ENCODE data around the gene KLF13.

Gene KLF13

GRCh38 chr15:31326156-31326874 is at the start of gene KLF13:
Gene KLF13, plus strand, starts transcription at chr15:31326835. Its CDS starts 378 bp downstream, at chr15:31327213.
- DNase-seq, result peak; percentile 78

DNA sequence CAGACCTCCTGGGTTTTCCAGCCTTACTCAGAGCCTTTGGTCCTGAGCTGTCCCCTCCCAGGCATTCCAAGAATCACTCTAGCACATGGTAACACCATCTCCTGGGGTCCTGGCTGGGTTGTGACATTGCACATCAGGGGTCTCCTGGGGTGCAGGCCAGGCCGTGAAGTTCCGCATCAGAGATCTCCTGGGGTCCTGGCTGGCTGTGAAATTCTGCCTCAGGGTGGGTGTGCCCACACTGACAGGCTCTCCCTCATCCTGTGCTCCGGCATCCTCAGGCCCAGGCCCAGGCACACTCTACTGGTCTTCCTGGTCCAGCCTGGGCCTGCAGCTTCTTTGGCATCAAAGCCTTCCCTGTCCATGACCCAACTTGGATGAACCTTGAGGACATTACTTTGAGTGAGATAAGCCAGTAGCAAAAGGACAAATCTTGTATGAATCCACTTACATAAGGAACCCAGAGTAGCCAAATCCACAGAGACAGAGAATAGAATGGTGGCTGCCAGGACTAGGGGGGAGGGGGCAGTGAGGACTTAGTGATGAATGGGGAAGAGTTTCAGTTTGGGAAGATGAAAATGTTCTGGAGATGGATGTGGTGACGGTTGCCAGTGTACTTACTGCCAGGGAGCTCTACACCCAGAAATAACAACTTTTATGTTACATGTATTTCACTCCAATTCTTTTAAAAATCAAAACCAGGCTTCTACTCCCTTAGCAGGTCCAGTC is 49.1 kb upstream of the KLF13 start:
- DNase-seq, result no peak

GRCh38 chr15:31278061-31278445 is 48.6 kb upstream of the KLF13 start:
- DNase-seq, result no peak

DNA sequence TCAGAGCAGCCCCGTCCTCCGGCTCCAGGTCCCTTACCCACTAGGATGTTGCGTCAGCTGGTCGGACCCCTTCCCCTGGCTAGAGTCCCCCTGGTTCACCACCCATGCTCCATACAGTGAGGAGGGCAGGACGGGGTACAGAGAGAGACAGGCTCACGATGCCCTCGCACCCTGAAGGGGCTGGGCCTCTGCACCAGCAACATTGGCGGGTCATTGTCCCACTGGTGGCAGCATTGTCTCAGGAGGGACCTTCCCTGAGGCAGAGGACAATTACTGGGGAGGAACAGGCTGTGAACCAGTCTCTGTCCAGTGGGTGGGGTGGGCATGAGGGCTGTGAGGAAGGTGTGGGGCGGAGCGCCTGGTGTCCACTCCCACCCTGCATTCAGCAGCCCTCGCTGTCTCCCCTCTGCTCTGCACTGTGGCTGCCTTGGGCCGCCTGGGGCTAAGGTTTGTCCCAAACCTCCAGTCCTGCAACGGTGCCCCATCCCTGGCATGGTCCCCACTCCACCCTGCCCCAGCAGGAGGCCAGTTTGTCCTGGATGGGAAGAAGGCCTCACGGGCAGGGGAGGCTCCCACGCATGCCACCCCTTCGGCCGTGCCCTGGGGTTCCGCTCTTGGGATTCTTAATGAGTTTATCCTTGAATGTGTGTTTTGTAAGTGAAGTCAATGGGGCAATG is 48.0 kb upstream of the KLF13 start:
- DNase-seq, result no peak

DNA sequence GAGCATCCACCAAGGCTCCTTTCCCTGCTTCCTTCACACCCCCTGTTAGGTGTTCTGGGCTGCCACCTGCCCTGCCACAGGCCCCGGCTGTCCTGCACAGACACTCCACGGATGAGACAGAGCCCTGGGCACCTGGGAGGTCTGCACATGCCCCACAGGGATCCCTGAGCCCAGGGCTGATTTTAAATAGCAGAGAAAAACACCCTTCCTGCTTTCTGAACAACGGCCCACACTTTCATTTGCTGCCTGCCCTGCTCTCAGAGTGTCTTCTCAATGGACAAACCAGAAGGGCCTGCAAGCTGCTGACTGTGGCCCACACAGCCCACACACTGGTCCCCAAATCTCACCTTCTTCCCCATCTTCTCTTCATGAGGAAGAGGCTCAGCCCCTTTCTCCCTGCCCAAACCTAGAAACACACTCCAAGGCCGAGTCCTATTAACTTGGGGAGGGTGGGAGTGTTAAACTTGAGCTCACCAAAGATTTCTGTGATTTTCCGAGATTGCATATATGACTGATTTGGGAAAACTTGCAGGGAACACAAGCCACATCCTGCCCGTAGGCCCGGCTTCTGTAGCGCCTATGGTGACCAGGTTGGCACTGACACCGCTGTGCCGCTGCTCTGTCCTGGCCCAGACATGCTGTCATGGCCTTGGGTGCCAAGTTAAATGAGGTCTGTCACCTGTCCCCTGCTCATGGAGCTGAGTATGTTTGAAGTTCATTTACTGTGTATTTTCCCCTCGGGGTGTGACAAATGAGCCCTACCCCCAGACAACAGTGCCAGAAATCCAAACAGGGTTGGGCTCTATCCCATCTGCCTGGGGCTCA is 47.2 kb upstream of the KLF13 start:
- no peak for DNase-seq

- no peak for DNase-seq
These were observed 46.4 kb upstream of the KLF13 start for GRCh38 chr15:31280046-31280830.

DNA sequence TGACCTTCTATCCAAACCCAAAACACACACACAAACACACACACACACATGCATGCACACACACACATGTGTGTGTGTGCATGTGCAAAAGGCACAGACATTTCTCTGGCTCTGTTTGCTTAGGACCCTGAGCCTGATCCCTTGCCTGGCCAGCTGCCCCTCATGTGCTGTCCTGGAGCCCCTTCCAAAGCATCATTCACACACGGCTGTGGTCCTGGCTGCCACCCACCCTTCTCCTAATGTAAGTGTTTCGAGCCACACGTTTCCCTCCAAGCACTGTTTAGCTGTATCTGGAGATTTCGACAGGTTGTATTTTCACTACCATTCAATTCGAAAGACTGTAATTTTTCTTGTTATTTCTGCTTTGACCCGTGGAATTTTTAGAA is 45.8 kb upstream of the KLF13 start:
- no peak for DNase-seq

DNA sequence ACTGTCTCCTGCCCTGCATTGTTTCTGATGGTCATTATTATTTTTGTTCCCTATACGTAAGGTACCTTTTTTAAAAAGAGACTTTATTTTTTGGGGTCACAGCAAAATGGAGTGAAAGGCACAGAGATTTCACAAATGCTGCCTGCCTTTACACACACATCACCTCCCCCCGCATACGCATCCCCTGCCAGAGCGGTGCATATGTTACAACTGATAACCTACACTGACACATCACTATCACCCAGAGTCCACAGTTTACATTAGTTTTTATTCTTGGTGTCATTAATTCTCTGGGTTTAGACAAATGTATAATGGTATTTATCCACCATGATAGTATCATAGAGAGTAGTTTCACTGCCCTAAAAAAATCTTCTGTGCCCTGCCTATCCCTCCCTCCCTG is 43.6 kb upstream of the KLF13 start:
- no peak for DNase-seq

DNA sequence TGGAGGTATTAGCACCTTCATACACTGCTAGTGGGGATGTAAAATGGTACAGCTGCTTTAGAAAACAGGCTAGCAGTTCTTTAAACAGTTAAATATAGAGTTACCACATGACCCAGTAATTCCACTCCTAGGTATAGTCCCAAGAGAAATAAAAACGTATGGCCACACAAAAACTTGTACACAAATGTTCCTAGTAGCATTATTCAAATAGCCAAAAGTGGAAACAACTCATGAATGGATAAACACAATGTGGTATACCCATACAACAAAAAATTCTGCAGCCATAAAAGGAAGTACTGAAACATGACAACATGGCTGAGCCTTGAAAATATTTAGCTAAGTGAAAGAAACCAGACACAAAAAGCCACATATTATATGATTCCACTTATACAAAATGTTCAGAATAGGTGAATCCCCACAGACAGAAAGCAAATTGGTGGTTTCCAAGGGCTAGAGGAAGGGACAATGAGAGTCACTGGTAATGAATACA is 40.8 kb upstream of the KLF13 start:
- DNase-seq, result no peak

- no peak for DNase-seq
These were observed 35.5 kb upstream of the KLF13 start for GRCh38 chr15:31291048-31291578.

DNA sequence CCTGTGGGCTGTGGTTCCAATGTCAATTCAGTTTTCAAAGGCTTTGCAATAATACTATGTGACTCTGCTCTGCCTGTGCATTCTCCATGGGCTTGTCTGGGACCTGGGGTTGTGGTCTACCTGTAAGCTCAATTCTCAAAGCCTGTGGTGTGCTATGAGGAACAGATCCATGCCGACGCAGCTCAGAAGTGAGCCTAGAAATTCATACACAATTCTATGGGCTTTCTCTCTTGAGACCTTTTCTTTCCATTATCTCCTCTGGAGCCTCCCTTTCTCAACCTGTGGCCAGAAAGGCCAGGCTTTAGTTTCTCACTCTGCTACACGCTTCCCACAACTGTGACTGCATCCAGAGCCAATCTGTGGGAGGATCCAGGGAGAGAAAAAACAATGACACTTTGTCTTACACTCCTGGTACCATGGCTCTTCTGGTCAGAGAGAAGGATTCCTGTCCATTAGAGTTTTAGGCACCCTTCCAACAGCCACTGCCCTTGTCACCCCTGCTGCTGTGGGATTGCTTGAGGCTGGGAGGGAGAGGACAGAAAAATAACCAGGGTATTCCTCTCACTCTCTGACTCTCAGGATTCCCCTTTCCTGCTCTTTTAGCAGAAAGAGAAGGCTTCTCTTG is 34.1 kb upstream of the KLF13 start:
- DNase-seq, result no peak

- no peak for DNase-seq
These were observed 33.0 kb upstream of the KLF13 start for GRCh38 chr15:31293655-31294054.

GRCh38 chr15:31294067-31294466 is 32.6 kb upstream of the KLF13 start:
- DNase-seq, result no peak

- DNase-seq, result no peak
These were observed 31.0 kb upstream of the KLF13 start for GRCh38 chr15:31295658-31296057.

DNA sequence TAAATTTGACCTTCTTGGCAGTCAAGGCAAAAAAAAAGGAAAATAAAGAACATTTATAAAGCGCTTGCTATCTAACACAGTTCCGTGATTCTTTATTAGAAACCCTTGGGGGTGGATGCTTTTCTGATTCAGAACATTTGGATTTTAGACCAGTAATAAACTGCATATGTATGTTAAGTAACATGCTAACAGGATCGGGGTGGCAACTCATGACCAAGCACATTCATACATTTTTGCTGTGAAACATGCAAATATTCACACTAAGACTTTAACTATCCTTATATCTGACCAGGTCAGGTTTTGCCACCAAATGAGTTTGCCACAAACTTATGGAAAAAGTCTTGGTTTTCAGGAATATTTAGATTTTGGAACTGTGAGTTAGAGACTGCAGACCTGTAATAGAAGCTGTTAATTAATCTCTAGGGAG is 30.4 kb upstream of the KLF13 start:
- no peak for DNase-seq

GRCh38 chr15:31296646-31297574 is 29.7 kb upstream of the KLF13 start:
- DNase-seq, result no peak

DNA sequence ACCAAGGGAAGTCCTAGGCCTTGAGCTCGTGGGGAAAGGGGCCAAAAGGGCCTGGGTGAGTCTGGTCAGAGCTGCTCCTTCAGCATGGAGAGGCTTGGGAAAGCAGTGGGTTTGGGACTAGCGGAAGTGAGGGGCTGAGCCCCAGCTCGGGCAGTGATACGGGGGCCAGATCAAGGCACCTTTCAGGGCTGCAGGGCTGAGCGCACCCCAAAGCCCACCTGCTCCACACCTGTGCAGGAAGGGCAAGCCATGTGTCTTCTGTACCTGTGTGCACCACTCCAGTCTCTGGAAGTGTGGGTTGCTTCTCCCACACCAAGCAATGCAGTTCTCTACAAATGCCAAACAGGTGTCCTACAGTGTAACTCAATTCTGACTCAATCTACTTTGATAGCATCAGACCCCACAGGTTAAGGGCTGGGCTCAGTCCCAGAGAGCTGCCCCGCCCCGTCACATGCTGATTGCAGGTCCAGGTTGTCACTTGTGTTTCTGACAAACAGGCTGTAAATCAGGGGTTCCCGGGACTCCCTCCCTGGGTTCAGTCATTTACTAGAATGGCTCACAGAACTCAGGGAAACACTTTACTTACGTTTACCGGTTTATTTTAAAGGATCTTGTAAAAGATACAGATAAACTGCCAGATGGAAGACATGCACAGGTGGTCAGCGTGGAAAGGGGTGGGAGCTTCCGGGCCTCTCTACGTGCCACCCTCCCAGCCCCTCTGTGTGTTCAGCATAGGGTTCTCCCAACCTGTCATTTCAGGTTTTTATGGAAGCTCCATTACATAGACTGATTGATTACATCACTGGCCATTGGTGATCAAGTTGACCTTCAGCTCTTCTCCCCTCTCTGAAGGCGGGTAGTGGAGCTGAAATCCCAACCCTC is 28.8 kb upstream of the KLF13 start:
- no peak for DNase-seq

DNA sequence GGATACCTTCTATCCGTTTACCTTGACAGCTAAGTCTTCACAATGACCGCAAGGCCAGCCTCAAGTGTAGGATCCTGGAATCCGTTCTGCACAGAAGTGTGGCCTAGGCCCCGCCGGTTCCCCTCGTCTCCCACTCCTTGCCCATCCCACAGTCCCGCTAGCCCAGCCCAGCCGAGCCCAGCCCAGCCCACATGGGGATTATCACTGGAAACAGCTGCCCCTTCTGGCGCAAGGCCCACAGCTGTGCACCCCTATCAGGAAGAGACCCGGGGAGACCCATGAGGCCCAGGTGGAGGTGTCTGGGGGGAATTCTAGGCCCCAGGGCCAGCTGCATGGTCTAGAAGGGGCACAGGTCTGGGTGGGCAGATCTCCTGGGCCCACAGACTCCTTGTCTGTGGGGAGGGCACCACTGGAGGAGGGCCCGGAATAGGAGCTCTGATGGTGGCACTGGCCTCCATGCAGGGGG is 27.9 kb upstream of the KLF13 start:
- DNase-seq, result no peak

DNA sequence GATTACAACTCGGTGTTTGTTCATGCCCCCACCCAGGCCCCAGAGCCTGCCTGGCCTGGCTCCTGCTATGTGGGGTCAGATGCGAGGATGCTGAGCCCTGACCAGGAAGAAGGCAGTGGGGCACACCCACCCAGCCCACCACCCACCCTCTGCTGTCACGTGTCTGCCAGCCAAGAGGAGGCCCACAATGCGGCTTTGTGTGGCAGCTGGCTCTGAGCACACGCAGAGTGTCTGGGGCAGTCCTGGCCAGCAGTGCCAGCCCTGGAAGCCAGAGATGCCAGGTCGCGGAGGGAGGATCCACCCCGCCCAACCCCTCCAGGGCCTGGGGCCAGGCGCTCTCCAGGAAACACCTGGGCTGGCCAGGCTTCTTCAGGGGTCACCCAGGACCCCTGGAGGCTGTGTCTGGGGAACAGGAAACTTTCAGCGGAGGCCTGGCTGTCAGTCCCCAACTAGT is 26.4 kb upstream of the KLF13 start:
- no peak for DNase-seq

All from NCI-H510A treated with DMSO at 0.1 percent for 48 hours (cell line).